GM21367 (cell line): ENCODE results near the gene PAX5.
"Not testable (repeated sequence)": the region's sequence is repeated elsewhere in the genome, so short reads cannot be mapped to it uniquely, and the experiment has no call there.

Experiments
- ATAC-seq: cut with Tn5 transposase; IDR thresholded peaks from one replicate; pipeline ENCODE4 v1.9.1; 2021; ENCODE audit not compliant: unreplicated experiment

The PAX5 gene

GRCh38 chr9:36882594-36882993, 151.5 kb downstream of the PAX5 start:
- no peak for ATAC-seq

- ATAC-seq = no peak
These were observed 152.2 kb downstream of the PAX5 start for GRCh38 chr9:36881743-36882441.

- no peak for ATAC-seq
These were observed 152.8 kb downstream of the PAX5 start for GRCh38 chr9:36881316-36881715.

GRCh38 chr9:36880075-36880474, 154.0 kb downstream of the PAX5 start:
- ATAC-seq = no peak

- ATAC-seq = peak; percentile 64
These were observed 154.8 kb downstream of the PAX5 start for GRCh38 chr9:36878986-36879982.

GRCh38 chr9:36877239-36877638, 156.8 kb downstream of the PAX5 start:
- ATAC-seq = no peak

- ATAC-seq = no peak
These were observed 158.0 kb downstream of the PAX5 start for GRCh38 chr9:36876056-36876455.

- no peak for ATAC-seq
These were observed 159.1 kb downstream of the PAX5 start for GRCh38 chr9:36874921-36875320.

GRCh38 chr9:36874261-36874660, 159.8 kb downstream of the PAX5 start:
- no peak for ATAC-seq

- peak; percentile 48 for ATAC-seq
These were observed 160.7 kb downstream of the PAX5 start for GRCh38 chr9:36873247-36873875.

- ATAC-seq = no peak
These were observed 161.4 kb downstream of the PAX5 start for GRCh38 chr9:36872641-36873040.

- ATAC-seq = no peak
These were observed 162.5 kb downstream of the PAX5 start for GRCh38 chr9:36871606-36872005.

GRCh38 chr9:36870960-36871359, 163.1 kb downstream of the PAX5 start:
- ATAC-seq = no peak

GRCh38 chr9:36869605-36870004, 164.5 kb downstream of the PAX5 start:
- not testable (repeated sequence) for ATAC-seq

- ATAC-seq = no peak
These were observed 165.3 kb downstream of the PAX5 start for GRCh38 chr9:36868586-36869282.

GRCh38 chr9:36867672-36868471, 166.2 kb downstream of the PAX5 start:
- no peak for ATAC-seq

GRCh38 chr9:36867241-36867640, 166.8 kb downstream of the PAX5 start:
- ATAC-seq = no peak

- no peak for ATAC-seq
These were observed 167.2 kb downstream of the PAX5 start for GRCh38 chr9:36866840-36867239.

GRCh38 chr9:36865731-36866635, 168.1 kb downstream of the PAX5 start:
- no peak for ATAC-seq
